MM.1S (cell line): ENCODE data around the gene HDAC3.

ENCODE experiments used
- CTCF ChIP-seq: fragments of 300-600 bp; sonication (generic); IDR thresholded peaks from 2 replicates; pipeline ENCODE4 v1.5.1; 2016; ENCODE audit warnings: antibody characterized with exemption, low read length, mixed read lengths
- EZH2 ChIP-seq: fragments of 300-600 bp; sonication (generic); optimal IDR thresholded peaks from 2 replicates; pipeline ENCODE3; 2017; ENCODE audit warnings: low read depth, mild to moderate bottlenecking, antibody characterized with exemption, low read length, mixed read lengths
- EZH2phosphoT487 ChIP-seq: fragments of 300-600 bp; sonication (generic); IDR thresholded peaks from 2 replicates; pipeline ENCODE4 v1.6.1; 2018; ENCODE audit warnings: antibody characterized with exemption, low read length

GRCh38 chr5:141597814-141598213 lies 38.8 kb downstream of the HDAC3 start:
- TF ChIP-seq CTCF: no peak
- no peak for TF ChIP-seq EZH2
- TF ChIP-seq EZH2phosphoT487: no peak
